ENCODE measurements around the gene UBQLN3. TPM values are rescaled to one million over a fixed set of nuclear protein-coding genes. Genes with fewer than 3 reads are reported as not detected.

Gene UBQLN3
- total and polyA plus RNA-seq, 2 of the 4 experiments (the other 2 are of a cell fraction): not detected

DNA sequence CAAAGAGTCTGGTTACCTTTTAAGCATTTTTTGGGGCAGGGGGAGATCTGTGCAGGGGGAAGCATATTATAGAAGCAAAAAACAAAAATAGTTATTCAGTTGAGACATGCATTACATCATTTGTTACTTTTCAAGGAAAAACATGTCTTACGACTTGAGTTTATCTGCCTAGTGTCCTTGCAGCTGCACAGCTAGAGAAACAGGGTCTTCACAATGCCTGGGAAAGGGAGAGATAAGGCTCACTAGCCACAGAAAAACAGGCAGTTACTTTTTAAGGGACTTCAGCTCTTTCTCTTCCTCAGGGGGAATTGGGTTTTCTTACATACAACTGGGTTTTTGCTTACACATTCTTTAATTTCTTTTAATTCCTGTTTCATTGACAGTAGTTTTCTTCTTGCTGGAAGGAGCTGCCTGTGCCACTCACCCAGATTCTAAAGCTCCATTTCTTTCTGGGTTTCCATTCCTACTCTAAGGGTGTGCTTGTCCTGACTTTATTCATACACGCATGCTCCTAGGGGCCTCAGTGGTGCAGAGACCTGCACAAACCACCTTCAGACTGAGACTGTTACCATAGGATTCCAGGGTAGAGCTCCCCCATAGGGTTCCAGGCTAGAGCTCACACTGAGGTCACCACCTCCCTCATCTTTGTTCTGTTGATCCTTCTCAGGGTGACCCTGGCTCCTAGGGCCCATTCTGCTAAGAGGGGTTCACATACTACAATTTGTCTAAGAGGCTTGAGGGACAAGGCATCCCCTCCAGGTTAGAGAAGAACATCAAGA is 21.5 kb upstream of the UBQLN3 start:
- POLR2A ChIA-PET (ENCODE audit: unreplicated experiment): no interaction called here

More for the DNA sequence above, 21.5 kb upstream of the UBQLN3 start:
- H4K8ac ChIP-seq (ENCODE audit: low read depth in 2 of 2, low read length in 2 of 2): no peak overlapping the region
- no peaks in the 10 kb centered on the region for H3K9me1 ChIP-seq (ENCODE audit: insufficient read depth, low read length)
- ATAC-seq (ENCODE audit: low read depth) (no peak), DNase-seq (no peak)
- no peaks in the 10 kb centered on the region for H3K4me1 ChIP-seq (ENCODE audit: control insufficient read depth, insufficient read depth, low read length)
- in situ Hi-C loops (cut with MboI; ENCODE audit: low sequenced_read_pairs): no loop called here
- no peak overlapping the region for H3K23ac ChIP-seq (ENCODE audit: low read depth, low read length)
- no peak overlapping the region for H2AFZ ChIP-seq (replicated peaks; ENCODE audit: low read length, poor library complexity)
- H2BK15ac ChIP-seq (ENCODE audit: low read depth, low read length): no peak overlapping the region
- H2AK9ac ChIP-seq (replicated peaks; ENCODE audit: low read depth, low read length, poor library complexity): peak overlapping the region; percentile 37
- no peak overlapping the region for H3K4me2 ChIP-seq (ENCODE audit: low read depth, low read length)
- H3K27ac ChIP-seq (ENCODE audit: insufficient read depth, low read length): no peak overlapping the region
- no peak overlapping the region for H3K9ac ChIP-seq (ENCODE audit: low read depth, low read length)
- no peaks in the 10 kb centered on the region for H3K9me3 ChIP-seq (ENCODE audit: control insufficient read depth, insufficient read depth, low read length)
- no peaks in the 10 kb centered on the region for H3K36me3 ChIP-seq (ENCODE audit: control insufficient read depth, insufficient read depth, low read length)
- no peak overlapping the region for H3K4ac ChIP-seq (ENCODE audit: low read depth, low read length)
- H4K91ac ChIP-seq (ENCODE audit: insufficient read depth, low read depth, low read length): no peak overlapping the region
- H4K5ac ChIP-seq (ENCODE audit: low read depth, low read length): no peak overlapping the region
- CTCF ChIA-PET: no interaction called here
- no peak overlapping the region for H2BK20ac ChIP-seq (ENCODE audit: low read depth, low read length)
- H2BK5ac ChIP-seq (ENCODE audit: low read depth, low read length, poor library complexity, severe bottlenecking): no peak overlapping the region
- BruUV-seq (replicated peaks): no TSS peak
- no peak overlapping the region for H3K56ac ChIP-seq (ENCODE audit: extremely low read depth, insufficient read depth, low read length)
- no peaks in the 10 kb centered on the region for H3K79me1 ChIP-seq (ENCODE audit: low read depth in 1 of 2, low read length in 2 of 2)
- intact Hi-C loops (cut with micrococcal nuclease): no loop called here
- no peak overlapping the region for H3K4me3 ChIP-seq (ENCODE audit: insufficient read depth, low read depth, low read length)
- H2AK5ac ChIP-seq (ENCODE audit: low read depth, low read length): no peak overlapping the region
- no peak overlapping the region for H2BK120ac ChIP-seq (ENCODE audit: low read depth, low read length)
- no peak overlapping the region for H3K18ac ChIP-seq (ENCODE audit: low read depth, low read length)
- no peak for TF ChIP-seq RCOR1 (IDR thresholded peaks at IDR 0.05; ENCODE audit: insufficient replicate concordance, low read length)
- TF ChIP-seq, protein P1, sequence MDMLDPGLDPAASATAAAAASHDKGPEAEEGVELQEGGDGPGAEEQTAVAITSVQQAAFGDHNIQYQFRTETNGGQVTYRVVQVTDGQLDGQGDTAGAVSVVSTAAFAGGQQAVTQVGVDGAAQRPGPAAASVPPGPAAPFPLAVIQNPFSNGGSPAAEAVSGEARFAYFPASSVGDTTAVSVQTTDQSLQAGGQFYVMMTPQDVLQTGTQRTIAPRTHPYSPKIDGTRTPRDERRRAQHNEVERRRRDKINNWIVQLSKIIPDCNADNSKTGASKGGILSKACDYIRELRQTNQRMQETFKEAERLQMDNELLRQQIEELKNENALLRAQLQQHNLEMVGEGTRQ (IDR thresholded peaks at IDR 0.05; ENCODE audit: low read depth, low read length): no peak
- TF ChIP-seq CHD1 (IDR thresholded peaks at IDR 0.05; ENCODE audit: low read depth, low read length): no peak
- no peak for TF ChIP-seq POLR2A (IDR thresholded peaks at IDR 0.05; ENCODE audit: low read depth, low read length)
- no peak for TF ChIP-seq RFX5 (IDR thresholded peaks at IDR 0.05; ENCODE audit: low read depth, low read length)
- TF ChIP-seq, protein P2, sequence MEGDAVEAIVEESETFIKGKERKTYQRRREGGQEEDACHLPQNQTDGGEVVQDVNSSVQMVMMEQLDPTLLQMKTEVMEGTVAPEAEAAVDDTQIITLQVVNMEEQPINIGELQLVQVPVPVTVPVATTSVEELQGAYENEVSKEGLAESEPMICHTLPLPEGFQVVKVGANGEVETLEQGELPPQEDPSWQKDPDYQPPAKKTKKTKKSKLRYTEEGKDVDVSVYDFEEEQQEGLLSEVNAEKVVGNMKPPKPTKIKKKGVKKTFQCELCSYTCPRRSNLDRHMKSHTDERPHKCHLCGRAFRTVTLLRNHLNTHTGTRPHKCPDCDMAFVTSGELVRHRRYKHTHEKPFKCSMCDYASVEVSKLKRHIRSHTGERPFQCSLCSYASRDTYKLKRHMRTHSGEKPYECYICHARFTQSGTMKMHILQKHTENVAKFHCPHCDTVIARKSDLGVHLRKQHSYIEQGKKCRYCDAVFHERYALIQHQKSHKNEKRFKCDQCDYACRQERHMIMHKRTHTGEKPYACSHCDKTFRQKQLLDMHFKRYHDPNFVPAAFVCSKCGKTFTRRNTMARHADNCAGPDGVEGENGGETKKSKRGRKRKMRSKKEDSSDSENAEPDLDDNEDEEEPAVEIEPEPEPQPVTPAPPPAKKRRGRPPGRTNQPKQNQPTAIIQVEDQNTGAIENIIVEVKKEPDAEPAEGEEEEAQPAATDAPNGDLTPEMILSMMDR (conservative IDR thresholded peaks at IDR 0.05; ENCODE audit: low read depth, low read length): no peak
- TF ChIP-seq MXI1 (IDR thresholded peaks at IDR 0.05; ENCODE audit: borderline replicate concordance, low read depth, low read length): no peak
- TF ChIP-seq RAD21 (IDR thresholded peaks at IDR 0.05; ENCODE audit: low read length): no peak
- no peak for TF ChIP-seq NFE2L2 (IDR thresholded peaks at IDR 0.05; ENCODE audit: low read depth, low read length)
- no peak for TF ChIP-seq MAFK (IDR thresholded peaks at IDR 0.05; ENCODE audit: low read depth, low read length)
- no peak for TF ChIP-seq BHLHE40 (IDR thresholded peaks at IDR 0.05; ENCODE audit: low read depth, low read length)
- 67% methylated on average over 1 of the region's 2 CpGs; no CpG with 5 or more reads in 1 of the 2 experiments for WGBS, 2 experiments (ENCODE audit: extremely low coverage in 2 of 2, insufficient read length in 1 of 2)
- no peaks in the 10 kb centered on the region; the same call in none of the 2 replicates for H3K27me3 ChIP-seq (ENCODE audit: control insufficient read depth, insufficient read depth, low read length)
- no peak overlapping the region for H3K14ac ChIP-seq (replicated peaks; ENCODE audit: low read depth, low read length)
- dilution Hi-C loops (cut with HindIII; ENCODE audit: low sequenced_read_pairs, unreplicated experiment): no loop called here
- no peaks in the 10 kb centered on the region for H4K20me1 ChIP-seq (ENCODE audit: insufficient read depth, low read length)
